IMR-90 (cell line): Measurements from ENCODE around the gene ARFIP2.

Experiments
- CTCF ChIP-seq: conservative IDR thresholded peaks from 2 replicates; pipeline ENCODE4 v1.5.1; 2012; ENCODE audit warnings: mild to moderate bottlenecking, low read depth, low read length, improper control_type of control experiment
- POLR2A ChIP-seq: IDR thresholded peaks from 2 replicates; pipeline ENCODE4 v1.6.1; 2012; ENCODE audit warnings: mild to moderate bottlenecking, low read depth, low read length
- RAD21 ChIP-seq: IDR thresholded peaks from 2 replicates; pipeline ENCODE4 v1.6.1; 2012; ENCODE audit warnings: low read length, improper control_type of control experiment
- RCOR1 ChIP-seq: IDR thresholded peaks from 2 replicates; pipeline ENCODE4 v1.6.1; 2012; ENCODE audit warnings: mild to moderate bottlenecking, low read length, improper control_type of control experiment; ENCODE audit not compliant: insufficient replicate concordance

GRCh38 chr11:6523253-6523652 is 42.1 kb upstream of the ARFIP2 start:
- no peak for TF ChIP-seq CTCF
- no peak for TF ChIP-seq RAD21
- no peak for TF ChIP-seq RCOR1
- no peak for TF ChIP-seq POLR2A
